NB4 (cell line): ENCODE data around the gene CAPZA2.
"Not testable (repeated sequence)": the region's sequence is repeated elsewhere in the genome, so short reads cannot be mapped to it uniquely, and the experiment has no call there.

Experiments used
- DNase-seq: peaks from one replicate; pipeline ENCODE4 v3.0.0; 2010; ENCODE audit warnings: low read depth
- H3K4me3 ChIP-seq: one replicate; pipeline ENCODE4 v1.5.1; 2011; ENCODE audit warnings: mild to moderate bottlenecking, low read depth, low read length, moderate library complexity
- MYC ChIP-seq: IDR thresholded peaks from 2 replicates; pipeline ENCODE4 v1.6.1; 2011; ENCODE audit warnings: low read depth, low read length
- POLR2A ChIP-seq: IDR thresholded peaks from 2 replicates; pipeline ENCODE4 v1.6.1; 2011; ENCODE audit warnings: mild to moderate bottlenecking; ENCODE audit not compliant: insufficient read length; ENCODE audit errors: extremely low read depth
- TF ChIP-seq, protein P1 (sequence below): IDR thresholded peaks from one replicate; pipeline ENCODE4 v1.5.1; 2012; ENCODE audit warnings: low read depth, low read length
- TF ChIP-seq, protein P2 (sequence below): IDR thresholded peaks from 2 replicates; pipeline ENCODE4 v1.6.1; 2011; ENCODE audit warnings: low read depth, low read length

The CAPZA2 gene

DNA sequence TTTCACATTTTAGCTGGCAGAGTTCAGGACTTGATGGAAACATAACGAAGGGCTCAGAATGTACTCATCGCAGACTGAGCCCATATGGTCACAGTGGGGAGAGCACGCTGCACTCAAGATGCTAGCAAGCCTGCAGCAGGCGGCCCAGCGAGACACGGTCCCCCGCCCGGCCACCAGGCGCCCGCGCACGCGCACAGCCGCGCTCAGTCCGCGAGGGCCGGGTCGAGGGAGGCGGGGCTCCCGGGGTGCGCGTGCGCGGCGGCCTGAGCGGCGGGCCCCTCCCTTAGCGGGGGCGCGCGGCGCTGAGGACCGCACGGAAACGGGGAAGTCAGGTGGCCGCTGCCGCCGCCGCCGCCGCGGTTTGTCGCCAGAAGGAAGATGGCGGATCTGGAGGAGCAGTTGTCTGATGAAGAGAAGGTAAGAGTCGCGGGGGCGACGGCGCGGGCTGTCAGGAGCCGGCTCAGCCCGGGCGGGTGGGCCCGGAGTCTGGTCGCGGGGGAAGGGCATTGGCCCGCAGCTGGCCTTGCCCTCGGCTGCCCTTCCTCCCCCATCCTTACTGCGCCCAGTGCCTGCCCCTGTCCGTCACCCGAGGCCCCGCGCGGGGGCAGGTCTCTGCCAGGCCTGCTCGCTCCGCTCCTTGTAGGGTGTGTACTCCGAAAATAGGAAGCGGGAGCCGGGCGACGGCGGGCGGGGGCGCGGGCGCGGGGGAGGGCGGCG, at the start of gene CAPZA2:
Gene CAPZA2 (plus strand): TSS at position 354 of the 717 bp plus-strand sequence. CDS start 25 bp downstream, at position 379.
- TF ChIP-seq, protein P1, sequence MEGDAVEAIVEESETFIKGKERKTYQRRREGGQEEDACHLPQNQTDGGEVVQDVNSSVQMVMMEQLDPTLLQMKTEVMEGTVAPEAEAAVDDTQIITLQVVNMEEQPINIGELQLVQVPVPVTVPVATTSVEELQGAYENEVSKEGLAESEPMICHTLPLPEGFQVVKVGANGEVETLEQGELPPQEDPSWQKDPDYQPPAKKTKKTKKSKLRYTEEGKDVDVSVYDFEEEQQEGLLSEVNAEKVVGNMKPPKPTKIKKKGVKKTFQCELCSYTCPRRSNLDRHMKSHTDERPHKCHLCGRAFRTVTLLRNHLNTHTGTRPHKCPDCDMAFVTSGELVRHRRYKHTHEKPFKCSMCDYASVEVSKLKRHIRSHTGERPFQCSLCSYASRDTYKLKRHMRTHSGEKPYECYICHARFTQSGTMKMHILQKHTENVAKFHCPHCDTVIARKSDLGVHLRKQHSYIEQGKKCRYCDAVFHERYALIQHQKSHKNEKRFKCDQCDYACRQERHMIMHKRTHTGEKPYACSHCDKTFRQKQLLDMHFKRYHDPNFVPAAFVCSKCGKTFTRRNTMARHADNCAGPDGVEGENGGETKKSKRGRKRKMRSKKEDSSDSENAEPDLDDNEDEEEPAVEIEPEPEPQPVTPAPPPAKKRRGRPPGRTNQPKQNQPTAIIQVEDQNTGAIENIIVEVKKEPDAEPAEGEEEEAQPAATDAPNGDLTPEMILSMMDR = no peak
- TF ChIP-seq, protein P2, sequence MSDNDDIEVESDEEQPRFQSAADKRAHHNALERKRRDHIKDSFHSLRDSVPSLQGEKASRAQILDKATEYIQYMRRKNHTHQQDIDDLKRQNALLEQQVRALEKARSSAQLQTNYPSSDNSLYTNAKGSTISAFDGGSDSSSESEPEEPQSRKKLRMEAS = peak; percentile 74
- TF ChIP-seq MYC (peak; percentile 34), POLR2A (peak; percentile 85)
- DNase-seq = peak; percentile 96
- H3K4me3 ChIP-seq = peak within 1 kb of the TSS; percentile 88

DNA sequence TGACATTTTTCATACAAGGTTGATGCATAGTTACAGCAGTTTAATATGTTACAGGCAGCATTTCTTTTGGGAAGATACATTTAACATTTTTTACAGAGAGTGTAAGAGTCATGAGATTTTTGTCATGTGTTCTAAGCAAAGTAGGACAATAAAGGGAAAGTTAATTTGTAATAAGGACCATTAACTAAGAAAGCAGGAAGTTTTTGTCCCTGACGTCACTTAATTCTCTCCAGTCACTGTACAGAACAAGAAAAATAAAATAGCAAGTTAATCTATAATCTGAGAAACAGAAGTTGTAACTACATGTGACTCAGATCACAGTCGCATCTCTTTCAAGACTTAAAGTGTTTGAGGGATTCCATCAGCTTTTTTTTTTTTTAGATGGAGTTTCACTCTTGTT, 49.5 kb upstream of the CAPZA2 start:
- H3K4me3 ChIP-seq = no peak overlapping the region
- TF ChIP-seq, protein P1 = no peak
- DNase-seq = no peak

DNA sequence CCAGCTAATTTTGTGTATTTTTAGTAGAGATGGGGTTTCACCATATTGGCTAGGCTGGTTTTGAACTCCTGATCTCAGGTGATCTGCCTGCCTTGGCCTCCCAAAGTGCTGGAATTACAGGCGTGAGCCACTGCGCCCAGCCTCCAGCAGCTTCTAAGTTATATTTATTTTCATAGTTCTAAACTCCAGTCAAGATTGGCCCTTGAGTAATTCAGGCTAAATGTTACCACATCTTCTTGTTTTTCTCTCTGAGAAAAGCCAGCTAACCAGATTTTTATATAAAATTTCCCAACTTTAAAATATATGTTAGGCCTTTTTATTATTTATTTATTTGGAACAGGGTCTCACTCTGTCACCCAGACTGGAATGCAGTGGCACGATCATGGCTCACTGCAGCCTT, 49.0 kb upstream of the CAPZA2 start:
- DNase-seq, H3K4me3 ChIP-seq: not testable (repeated sequence)

DNA sequence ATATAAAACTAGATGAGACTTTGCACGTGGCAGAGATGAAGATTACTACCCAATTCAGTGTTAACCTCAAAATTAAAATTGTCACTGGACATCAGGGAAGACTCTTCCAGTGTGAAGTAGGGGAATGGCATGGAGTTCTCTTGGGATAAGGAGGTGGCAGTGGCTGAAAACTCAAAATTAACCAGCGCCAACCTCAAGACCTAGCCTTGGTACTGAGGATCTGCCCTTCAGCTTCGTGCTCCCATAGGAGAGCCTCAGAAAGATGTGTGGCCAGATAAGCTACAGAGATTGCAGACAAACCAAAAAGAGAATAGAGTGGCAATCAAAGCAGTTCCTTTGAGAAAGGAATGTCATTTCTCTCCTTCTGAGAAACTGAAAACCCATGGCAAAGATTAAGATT, 47.3 kb upstream of the CAPZA2 start:
- no peak overlapping the region for H3K4me3 ChIP-seq
- TF ChIP-seq, protein P1 = no peak
- TF ChIP-seq, protein P2 = no peak
- TF ChIP-seq MYC = no peak
- TF ChIP-seq POLR2A = no peak
- no peak for DNase-seq

DNA sequence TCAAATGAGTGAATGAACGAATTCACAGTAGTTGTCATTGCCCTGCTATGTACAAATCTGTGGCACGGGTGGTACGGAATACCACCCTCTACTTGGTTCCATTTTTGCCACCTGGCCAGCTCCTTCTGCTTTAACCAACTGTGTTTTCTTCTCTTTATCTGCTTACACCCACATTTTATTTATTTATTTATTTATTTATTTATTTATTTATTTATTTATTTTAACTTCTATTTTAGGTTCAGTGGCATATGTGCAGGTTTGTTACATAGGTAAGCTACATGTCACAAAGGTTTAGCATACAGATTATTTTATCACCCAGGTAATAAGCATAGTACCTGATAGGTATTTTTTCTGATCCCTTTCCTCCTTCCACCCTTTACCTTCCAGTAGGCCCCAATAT, 42.2 kb upstream of the CAPZA2 start:
- H3K4me3 ChIP-seq = no peak overlapping the region
- no peak for DNase-seq
- TF ChIP-seq, protein P2 = no peak
- TF ChIP-seq POLR2A (no peak), MYC (no peak)
- TF ChIP-seq, protein P1 = no peak

DNA sequence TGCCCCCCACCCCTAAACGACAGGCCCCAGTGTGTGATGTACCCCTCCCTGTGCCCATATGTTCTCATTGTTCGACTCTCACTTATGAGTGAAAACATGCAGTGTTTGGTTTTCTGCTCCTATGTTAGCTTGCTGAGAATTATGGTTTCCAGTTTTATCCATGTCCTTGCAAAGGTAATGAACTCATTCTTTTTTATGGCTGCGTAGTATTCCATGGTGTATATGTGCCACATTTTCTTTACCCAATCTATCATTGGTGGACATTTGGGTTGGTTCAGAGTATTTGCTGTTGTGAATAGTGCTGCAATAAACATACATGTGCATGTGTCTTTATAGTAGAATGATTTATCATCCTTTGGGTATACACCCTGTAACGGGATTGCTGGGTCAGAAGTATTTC, 40.7 kb upstream of the CAPZA2 start:
- DNase-seq, H3K4me3 ChIP-seq: not testable (repeated sequence)

DNA sequence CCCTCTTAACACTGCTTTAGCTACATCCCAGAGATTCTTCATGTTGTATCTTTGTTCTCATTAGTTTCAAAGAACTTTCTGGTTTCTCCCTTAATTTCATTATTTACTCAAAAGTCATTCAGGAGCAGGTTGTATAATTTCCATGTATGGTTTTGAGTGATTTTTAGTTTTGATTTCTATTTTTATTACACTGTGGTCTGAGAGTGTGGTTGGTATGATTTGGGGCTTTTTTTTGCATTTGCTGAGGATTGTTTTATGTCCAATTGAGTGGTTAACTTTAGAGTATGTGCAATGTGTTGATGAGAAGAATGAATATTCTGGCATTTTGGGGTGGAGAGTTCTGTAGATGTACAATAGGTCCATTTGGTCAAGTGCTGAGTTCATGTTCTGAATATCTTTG, 37.9 kb upstream of the CAPZA2 start:
- H3K4me3 ChIP-seq = no peak overlapping the region
- TF ChIP-seq, protein P1 = no peak
- TF ChIP-seq POLR2A (no peak), MYC (no peak)
- TF ChIP-seq, protein P2 = no peak
- no peak for DNase-seq
